ENCODE data around the gene PCDHGA7.
"Not testable (repeated sequence)": the region's sequence is repeated elsewhere in the genome, so short reads cannot be mapped to it uniquely, and the experiment has no call there.

The PCDHGA7 gene

DNA sequence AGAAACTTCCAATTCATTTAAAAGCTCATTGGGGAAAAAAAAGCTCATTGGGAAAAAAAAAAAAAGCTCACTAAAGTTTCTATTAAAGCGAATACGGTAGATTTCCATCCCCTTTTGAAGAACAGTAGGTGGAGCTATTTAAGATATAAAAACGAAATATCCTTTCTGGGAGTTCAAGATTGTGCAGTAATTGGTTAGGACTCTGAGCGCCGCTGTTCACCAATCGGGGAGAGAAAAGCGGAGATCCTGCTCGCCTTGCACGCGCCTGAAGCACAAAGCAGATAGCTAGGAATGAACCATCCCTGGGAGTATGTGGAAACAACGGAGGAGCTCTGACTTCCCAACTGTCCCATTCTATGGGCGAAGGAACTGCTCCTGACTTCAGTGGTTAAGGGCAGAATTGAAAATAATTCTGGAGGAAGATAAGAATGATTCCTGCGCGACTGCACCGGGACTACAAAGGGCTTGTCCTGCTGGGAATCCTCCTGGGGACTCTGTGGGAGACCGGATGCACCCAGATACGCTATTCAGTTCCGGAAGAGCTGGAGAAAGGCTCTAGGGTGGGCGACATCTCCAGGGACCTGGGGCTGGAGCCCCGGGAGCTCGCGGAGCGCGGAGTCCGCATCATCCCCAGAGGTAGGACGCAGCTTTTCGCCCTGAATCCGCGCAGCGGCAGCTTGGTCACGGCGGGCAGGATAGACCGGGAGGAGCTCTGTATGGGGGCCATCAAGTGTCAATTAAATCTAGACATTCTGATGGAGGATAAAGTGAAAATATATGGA, 48.0 kb downstream of the PCDHGA7 start, which contains the start of gene PCDHGA12:
Gene PCDHGA12 (plus strand): TSS at position 176 of the 782 bp plus-strand sequence. CDS start 253 bp downstream, at position 429.
- peak in 1 of 2 donors; percentile 37 for DNase-seq

DNA sequence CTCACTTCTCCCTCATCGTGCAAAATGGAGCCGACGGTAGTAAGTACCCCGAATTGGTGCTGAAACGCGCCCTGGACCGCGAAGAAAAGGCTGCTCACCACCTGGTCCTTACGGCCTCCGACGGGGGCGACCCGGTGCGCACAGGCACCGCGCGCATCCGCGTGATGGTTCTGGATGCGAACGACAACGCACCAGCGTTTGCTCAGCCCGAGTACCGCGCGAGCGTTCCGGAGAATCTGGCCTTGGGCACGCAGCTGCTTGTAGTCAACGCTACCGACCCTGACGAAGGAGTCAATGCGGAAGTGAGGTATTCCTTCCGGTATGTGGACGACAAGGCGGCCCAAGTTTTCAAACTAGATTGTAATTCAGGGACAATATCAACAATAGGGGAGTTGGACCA, 48.7 kb downstream of the PCDHGA7 start:
- DNase-seq = no peak

DNA sequence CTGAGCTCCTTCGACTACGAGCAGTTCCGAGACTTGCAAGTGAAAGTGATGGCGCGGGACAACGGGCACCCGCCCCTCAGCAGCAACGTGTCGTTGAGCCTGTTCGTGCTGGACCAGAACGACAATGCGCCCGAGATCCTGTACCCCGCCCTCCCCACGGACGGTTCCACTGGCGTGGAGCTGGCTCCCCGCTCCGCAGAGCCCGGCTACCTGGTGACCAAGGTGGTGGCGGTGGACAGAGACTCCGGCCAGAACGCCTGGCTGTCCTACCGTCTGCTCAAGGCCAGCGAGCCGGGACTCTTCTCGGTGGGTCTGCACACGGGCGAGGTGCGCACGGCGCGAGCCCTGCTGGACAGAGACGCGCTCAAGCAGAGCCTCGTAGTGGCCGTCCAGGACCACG, 49.8 kb downstream of the PCDHGA7 start:
- DNase-seq = not testable (repeated sequence)

DNA sequence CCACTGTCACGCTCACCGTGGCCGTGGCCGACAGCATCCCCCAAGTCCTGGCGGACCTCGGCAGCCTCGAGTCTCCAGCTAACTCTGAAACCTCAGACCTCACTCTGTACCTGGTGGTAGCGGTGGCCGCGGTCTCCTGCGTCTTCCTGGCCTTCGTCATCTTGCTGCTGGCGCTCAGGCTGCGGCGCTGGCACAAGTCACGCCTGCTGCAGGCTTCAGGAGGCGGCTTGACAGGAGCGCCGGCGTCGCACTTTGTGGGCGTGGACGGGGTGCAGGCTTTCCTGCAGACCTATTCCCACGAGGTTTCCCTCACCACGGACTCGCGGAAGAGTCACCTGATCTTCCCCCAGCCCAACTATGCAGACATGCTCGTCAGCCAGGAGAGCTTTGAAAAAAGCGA, 50.2 kb downstream of the PCDHGA7 start:
- not testable (repeated sequence) for DNase-seq

DNA sequence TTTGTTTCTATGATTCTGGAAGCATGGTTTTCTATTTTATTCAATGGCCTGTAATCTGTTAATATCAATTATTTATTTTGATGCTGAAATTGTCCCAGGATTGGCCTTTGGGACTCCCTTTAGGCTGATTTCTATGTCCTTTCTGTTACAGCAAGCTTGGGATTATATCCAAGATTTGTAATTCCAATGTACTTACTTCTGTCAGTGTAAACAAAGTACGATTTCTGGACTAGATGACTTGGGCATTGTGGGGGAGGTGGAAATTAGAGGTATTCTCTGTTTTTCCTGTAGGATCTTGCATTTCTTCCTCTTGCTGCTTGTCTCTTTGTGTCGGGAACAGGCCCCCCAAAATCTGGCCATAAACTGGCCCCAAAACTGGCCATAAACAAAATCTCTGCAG, 51.5 kb downstream of the PCDHGA7 start:
- DNase-seq = no peak

Data from hippocampal formation (tissue), 2 donors.